Neural progenitor cell (in vitro differentiated cells): ENCODE measurements around the gene EPHB3.

Source experiments
- EZH2phosphoT487 ChIP-seq: fragments of 200-600 bp; sonication (generic); IDR thresholded peaks from 2 replicates; pipeline ENCODE4 v1.6.1; 2017; ENCODE audit warnings: antibody characterized with exemption
- TF ChIP-seq, protein P1 (sequence below): fragments of 200-600 bp; sonication (generic); IDR thresholded peaks from 2 replicates; pipeline ENCODE4 v1.5.1; 2017; ENCODE audit warnings: antibody characterized with exemption, mild to moderate bottlenecking

GRCh38 chr3:184598574-184598927, 37.0 kb downstream of the EPHB3 start:
- TF ChIP-seq, protein P1, sequence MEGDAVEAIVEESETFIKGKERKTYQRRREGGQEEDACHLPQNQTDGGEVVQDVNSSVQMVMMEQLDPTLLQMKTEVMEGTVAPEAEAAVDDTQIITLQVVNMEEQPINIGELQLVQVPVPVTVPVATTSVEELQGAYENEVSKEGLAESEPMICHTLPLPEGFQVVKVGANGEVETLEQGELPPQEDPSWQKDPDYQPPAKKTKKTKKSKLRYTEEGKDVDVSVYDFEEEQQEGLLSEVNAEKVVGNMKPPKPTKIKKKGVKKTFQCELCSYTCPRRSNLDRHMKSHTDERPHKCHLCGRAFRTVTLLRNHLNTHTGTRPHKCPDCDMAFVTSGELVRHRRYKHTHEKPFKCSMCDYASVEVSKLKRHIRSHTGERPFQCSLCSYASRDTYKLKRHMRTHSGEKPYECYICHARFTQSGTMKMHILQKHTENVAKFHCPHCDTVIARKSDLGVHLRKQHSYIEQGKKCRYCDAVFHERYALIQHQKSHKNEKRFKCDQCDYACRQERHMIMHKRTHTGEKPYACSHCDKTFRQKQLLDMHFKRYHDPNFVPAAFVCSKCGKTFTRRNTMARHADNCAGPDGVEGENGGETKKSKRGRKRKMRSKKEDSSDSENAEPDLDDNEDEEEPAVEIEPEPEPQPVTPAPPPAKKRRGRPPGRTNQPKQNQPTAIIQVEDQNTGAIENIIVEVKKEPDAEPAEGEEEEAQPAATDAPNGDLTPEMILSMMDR: no peak
- TF ChIP-seq EZH2phosphoT487: no peak
